Bronchial epithelial cell (primary cell): ENCODE results near the gene RAPGEF4. TPM values are rescaled to one million over a fixed set of nuclear protein-coding genes. Genes with fewer than 3 reads are reported as not detected.

Experiments
- DNase-seq: peaks from one replicate; pipeline ENCODE4 v3.0.0-alpha.2; 2010; ENCODE audit warnings: low read depth
- FAIRE-seq: peaks from 2 replicates; lab custom pipeline; 2011; peaks lifted over from hg19 to GRCh38; lab: Jason Lieb, UNC
- H3K27me3 ChIP-seq: 2 replicates; pipeline ENCODE4 v1.5.1; 2011; ENCODE audit warnings: low read length; ENCODE audit not compliant: control insufficient read depth, insufficient read depth
- H3K36me3 ChIP-seq: 2 replicates; pipeline ENCODE4 v1.5.1; 2011; ENCODE audit warnings: low read length; ENCODE audit not compliant: control insufficient read depth, insufficient read depth
- H3K4me3 ChIP-seq: 2 replicates; pipeline ENCODE4 v1.5.1; 2011; ENCODE audit warnings: mild to moderate bottlenecking, low read depth, low read length, control low read depth
- total RNA-seq: library from RNA; depleted of rRNA; stranded (reverse); fragments of >200 nt; gene quantifications from 2 replicates; pipeline ENCODE4 v1.2.1, GENCODE V29; 2014
- TF ChIP-seq, protein P1 (sequence below): IDR thresholded peaks from 2 replicates; pipeline ENCODE4 v1.5.1; 2011; ENCODE audit warnings: mild to moderate bottlenecking, moderate library complexity, low read length, control low read depth, inconsistent platforms; ENCODE audit not compliant: insufficient read depth, severe bottlenecking

The RAPGEF4 gene
- total RNA-seq, 1 donor from 2014 or later, result 0.26 TPM

DNA sequence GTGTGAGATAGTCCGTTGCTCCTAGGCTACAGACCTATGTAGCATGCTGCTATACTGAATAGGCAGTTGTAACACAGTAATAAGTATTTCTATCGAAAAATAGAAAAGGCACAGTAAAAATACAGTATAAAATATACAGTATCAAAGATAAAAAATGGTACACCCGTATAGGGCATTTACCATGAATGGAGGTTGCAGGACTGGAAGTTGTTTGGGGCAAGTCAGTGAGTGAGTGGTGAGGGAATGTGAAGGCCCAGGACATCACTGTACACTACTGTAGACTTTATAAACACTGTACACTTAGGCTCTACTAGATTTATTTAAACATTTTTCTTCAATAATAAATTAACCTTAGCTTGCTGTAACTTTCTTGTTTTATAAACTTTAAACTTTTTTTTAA is 343.5 kb downstream of the RAPGEF4 start:
- no peak overlapping the region for H3K4me3 ChIP-seq
- TF ChIP-seq, protein P1, sequence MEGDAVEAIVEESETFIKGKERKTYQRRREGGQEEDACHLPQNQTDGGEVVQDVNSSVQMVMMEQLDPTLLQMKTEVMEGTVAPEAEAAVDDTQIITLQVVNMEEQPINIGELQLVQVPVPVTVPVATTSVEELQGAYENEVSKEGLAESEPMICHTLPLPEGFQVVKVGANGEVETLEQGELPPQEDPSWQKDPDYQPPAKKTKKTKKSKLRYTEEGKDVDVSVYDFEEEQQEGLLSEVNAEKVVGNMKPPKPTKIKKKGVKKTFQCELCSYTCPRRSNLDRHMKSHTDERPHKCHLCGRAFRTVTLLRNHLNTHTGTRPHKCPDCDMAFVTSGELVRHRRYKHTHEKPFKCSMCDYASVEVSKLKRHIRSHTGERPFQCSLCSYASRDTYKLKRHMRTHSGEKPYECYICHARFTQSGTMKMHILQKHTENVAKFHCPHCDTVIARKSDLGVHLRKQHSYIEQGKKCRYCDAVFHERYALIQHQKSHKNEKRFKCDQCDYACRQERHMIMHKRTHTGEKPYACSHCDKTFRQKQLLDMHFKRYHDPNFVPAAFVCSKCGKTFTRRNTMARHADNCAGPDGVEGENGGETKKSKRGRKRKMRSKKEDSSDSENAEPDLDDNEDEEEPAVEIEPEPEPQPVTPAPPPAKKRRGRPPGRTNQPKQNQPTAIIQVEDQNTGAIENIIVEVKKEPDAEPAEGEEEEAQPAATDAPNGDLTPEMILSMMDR, result no peak
- DNase-seq (no peak), FAIRE-seq (no peak)
- H3K27me3 ChIP-seq, result no peaks in the 10 kb centered on the region
- peaks cover 2% of the 10 kb centered on the region for H3K36me3 ChIP-seq

DNA sequence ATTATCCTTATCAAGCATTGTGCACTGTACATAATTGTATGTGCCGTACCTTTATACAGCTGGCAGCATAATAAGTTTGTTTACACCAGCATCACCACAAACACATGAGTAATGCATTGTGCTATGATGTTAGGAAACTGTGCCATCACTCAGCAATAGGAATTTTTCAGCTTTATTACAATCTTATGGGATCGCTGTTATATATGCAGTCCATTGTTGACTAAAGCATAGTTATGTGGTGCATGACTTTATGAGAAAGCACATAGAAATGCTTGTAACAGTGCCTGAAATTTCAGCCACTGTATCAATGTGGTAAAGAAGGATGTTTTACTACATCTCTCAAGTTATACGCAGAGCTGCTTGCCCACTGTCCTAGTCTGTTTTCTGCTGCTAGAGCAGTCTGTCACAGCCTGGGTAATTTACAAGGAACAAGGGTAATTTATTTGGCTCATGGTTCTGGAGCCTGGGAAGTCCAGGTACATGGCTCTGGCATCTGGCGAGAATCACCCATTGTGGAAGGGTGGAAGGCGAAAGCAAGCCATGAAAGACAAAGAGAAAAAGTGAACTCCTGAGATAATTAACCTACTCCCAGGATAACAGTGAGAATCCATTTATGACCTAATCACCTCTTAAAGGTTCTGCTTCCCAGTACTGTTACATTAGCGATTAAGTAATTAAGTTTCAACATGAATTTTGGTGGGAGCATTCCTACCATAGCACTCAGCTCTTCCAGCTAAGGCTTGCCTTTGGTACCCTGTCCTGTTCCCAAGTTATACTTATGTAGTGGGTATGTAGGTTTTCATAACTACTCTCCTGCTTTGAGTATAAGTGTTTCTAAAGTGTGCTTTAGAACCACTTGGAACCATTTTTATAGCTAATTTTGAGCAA is 344.6 kb downstream of the RAPGEF4 start:
- FAIRE-seq, result no peak
- DNase-seq, result peak; percentile 91
- H3K36me3 ChIP-seq, result peaks cover 2% of the 10 kb centered on the region
- TF ChIP-seq, protein P1, result no peak
- no peak overlapping the region for H3K4me3 ChIP-seq
- H3K27me3 ChIP-seq, result no peaks in the 10 kb centered on the region

DNA sequence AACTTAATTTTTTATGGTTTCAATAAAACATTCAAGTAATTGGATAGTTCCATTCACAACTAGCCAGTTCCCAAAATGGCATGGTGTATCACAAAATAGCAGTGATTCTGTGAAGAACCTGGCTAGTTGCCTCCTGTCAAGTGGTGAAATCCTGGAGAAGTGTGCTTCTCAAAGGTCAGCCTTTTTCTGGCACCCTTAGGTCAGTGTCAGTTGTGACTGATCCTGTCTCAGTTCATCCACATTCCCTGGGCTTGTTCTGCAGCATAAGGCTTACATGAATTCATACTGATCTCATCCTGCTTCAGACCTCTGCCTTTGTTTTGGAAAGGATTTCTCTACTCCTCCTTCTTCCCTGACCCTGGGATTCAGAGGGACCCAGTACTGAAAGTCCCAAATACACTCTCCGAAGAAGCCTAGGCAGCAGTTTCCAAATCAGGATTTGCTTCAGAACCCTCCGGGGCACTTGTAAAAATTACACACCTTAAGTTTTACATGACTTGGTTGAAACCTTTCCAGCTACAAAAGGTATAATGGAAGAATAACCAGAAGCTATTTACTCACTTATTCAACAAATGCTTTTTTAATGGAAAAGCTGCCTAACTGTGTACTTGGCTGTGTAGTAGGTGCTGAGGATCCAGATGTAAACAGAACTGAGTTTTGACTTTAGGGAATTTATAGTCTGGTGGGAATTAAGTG is 351.0 kb downstream of the RAPGEF4 start:
- no peak for FAIRE-seq
- TF ChIP-seq, protein P1, result no peak

DNA sequence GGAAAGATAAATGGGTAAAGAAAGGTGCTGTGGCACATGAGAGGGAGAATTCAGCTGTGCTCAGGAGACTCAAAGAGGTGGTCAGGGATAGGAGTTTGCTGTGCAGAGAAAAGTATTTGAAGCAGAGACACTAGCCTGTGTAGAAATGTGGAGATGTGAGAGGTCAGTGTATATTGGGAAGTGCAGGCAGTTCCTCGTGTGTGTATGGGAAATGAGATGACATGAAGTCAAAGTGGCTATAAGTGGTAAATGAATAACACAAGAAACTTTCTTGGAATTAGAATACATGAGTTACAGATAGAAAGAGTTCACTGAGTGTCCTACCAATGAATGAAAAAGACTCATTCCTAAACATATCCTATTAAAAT is 351.6 kb downstream of the RAPGEF4 start:
- DNase-seq (no peak), FAIRE-seq (no peak)
- H3K27me3 ChIP-seq, result no peaks in the 10 kb centered on the region
- no peak overlapping the region for H3K4me3 ChIP-seq
- H3K36me3 ChIP-seq, result peaks cover 2% of the 10 kb centered on the region
- TF ChIP-seq, protein P1, result no peak

More for the DNA sequence above, 351.0 kb downstream of the RAPGEF4 start:
- Histone ChIP-seq H3K4me3 (no peak overlapping the region), H3K27me3 (no peaks in the 10 kb centered on the region), H3K36me3 (peaks cover 2% of the 10 kb centered on the region)
- no peak for DNase-seq

DNA sequence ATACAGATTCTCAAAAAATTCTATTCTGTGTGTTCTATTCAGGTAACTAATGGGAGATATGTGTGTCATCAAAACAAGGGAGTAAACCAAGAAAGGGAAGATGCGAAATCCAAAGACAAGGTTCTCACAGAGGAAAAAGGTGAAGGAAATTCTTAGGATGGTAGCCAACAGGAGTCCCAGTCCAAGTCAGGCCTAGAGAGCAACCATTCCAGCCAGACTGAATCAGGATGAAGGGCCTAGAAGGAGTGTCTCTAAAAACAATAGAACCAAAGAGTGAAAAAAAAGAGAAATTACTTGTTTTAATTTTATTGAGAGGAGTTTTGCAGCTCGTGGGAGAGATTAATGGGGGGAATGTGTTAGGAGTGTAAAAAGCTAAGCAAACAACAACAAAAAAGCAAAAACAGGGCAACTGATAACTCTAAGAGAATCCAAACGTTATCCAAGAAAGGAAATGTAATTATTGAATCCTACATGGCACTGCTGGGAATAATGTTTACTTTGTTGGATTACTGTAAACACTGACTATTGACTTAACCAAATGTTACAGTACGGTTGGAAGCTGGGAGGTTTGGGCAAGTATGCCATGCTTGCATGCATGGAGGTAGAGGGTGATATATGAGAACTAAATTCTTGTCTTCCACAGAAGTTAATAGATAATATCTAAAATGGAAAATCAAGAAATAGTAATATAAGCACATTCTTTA is 352.3 kb downstream of the RAPGEF4 start:
- Histone ChIP-seq H3K27me3 (no peaks in the 10 kb centered on the region), H3K4me3 (no peak overlapping the region), H3K36me3 (no peaks in the 10 kb centered on the region)
- FAIRE-seq (no peak), DNase-seq (no peak)
- TF ChIP-seq, protein P1, result no peak
